Measurements from ENCODE around the gene HIPK4.
"Not testable (repeated sequence)": the region's sequence is repeated elsewhere in the genome, so short reads cannot be mapped to it uniquely, and the experiment has no call there.

HIPK4 gene, protein sequence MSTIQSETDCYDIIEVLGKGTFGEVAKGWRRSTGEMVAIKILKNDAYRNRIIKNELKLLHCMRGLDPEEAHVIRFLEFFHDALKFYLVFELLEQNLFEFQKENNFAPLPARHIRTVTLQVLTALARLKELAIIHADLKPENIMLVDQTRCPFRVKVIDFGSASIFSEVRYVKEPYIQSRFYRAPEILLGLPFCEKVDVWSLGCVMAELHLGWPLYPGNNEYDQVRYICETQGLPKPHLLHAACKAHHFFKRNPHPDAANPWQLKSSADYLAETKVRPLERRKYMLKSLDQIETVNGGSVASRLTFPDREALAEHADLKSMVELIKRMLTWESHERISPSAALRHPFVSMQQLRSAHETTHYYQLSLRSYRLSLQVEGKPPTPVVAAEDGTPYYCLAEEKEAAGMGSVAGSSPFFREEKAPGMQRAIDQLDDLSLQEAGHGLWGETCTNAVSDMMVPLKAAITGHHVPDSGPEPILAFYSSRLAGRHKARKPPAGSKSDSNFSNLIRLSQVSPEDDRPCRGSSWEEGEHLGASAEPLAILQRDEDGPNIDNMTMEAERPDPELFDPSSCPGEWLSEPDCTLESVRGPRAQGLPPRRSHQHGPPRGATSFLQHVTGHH

DNA sequence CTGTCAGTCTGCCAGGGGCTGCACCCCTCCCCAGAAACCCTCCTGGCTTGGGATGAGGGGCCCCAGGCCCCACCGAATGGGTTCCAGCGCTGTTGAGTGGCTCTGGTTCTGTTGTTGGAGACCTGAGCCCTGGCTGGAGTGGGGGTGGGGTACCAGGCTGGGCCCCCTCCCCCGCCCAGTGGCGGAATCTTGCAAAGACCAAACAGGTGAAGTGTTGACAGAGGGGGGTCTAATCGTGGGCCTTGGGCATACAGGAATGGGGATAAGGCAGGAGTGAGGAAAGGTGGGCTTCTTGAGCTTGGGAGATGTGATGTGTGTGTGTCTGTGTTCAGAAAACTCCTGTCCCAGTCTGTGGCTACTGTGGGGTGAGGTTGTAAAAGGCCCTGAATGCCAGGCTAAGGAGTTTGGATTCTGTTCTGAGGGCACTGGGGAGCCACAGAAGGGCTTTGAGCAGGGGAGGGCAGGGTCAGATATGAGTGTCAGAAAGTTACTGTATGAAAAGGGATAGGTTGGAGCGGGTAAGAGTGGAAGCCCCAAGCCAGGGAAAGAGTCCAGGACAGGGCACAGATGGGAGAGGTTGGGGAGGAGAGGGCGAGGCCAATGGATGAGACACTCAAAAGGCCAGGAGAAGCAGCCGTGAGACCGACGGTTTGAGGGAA lies at the start of gene HIPK4:
Gene HIPK4, minus strand, starts transcription at position 98 of the 659 bp plus-strand sequence. CDS start 279 bp downstream, outside the sequence.
- no peak within 1 kb of the TSS for H3K27ac ChIP-seq
- TF ChIP-seq, protein P1, sequence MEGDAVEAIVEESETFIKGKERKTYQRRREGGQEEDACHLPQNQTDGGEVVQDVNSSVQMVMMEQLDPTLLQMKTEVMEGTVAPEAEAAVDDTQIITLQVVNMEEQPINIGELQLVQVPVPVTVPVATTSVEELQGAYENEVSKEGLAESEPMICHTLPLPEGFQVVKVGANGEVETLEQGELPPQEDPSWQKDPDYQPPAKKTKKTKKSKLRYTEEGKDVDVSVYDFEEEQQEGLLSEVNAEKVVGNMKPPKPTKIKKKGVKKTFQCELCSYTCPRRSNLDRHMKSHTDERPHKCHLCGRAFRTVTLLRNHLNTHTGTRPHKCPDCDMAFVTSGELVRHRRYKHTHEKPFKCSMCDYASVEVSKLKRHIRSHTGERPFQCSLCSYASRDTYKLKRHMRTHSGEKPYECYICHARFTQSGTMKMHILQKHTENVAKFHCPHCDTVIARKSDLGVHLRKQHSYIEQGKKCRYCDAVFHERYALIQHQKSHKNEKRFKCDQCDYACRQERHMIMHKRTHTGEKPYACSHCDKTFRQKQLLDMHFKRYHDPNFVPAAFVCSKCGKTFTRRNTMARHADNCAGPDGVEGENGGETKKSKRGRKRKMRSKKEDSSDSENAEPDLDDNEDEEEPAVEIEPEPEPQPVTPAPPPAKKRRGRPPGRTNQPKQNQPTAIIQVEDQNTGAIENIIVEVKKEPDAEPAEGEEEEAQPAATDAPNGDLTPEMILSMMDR (conservative IDR thresholded peaks at IDR 0.05): no peak

DNA sequence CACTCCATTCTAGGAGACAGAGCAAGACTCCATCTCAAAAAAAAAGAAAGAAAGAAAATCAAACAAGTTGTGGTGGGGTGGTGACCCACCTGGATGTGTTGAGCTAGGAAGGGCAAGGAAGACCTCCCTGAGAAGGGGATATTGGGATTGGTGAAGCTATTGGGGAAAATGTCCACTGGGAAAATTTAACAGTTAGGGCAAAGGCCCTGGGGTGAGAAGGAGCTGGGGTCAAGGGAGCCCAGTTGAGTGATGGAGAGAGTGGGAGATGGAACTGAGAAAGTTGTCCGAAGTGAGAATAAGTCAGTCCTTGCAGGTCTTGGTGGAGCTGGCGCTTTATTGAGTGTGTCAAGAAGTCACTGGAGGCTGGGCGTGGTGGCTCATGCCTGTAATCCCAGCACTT lies 48.3 kb upstream of the HIPK4 start:
- TF ChIP-seq, protein P1 (conservative IDR thresholded peaks at IDR 0.05): no peak
- no peak overlapping the region for H3K27ac ChIP-seq

DNA sequence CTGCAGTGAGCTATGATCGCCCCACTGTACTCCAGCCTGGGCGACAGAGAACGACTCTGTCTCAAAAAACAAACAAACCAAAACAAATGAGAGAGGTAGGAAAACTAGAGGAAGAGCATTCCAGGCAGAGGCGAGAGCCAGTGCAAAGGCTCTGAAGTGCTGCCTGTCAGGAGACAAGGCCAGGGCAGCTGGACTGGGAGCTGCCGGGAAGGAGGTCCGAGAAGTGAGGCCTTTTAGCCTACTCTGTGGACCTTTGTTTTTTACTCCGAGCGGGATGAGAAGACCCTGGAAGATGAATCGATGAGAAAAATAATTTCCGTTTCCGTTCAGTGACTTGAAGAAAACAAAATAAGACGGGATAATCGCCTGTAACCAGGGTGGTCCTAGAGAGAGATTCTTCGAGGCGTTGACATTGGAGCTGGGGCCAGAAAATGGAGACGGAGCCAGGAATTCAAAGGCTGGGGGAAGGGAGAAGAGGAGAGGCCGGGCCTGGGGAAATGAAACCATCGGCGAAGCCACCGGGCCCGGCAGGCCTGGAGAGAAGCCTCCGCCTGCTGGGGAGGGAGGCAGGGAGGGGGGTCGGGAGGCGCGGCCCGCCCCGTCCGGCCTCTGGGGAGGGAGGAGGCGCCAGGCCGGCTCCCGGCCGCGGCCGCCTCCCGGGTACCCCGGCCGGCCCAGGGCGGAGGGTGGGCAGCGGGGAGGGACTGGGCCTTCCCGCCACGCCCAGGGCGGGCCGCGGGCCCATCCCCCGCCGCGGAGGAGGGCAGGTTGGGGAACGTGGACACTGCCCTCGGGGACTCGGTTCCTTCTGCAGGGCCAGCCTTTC lies 43.6 kb upstream of the HIPK4 start:
- peak overlapping the region; percentile 99 for H3K27ac ChIP-seq
- TF ChIP-seq, protein P1 (conservative IDR thresholded peaks at IDR 0.05): no peak

DNA sequence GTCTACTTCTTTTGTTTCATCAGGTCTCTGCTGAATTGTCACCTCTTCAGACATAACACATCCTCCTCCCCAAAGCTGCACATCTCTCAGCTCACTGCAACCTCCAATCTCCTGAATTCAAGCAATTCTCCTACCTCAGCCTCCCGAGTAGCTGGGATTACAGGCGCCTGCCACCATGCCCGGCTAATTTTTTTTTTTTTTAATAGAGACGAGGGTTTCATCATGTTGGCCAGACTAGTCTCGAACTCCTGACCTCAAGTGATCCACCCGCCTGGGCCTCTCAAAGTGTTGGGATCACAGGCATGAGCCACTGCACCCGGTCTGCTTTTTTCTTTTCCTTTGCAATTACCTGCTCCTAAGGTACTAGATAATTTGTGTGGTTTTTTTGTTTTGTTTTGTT lies 42.8 kb upstream of the HIPK4 start:
- H3K27ac ChIP-seq: peak overlapping the region; percentile 99

DNA sequence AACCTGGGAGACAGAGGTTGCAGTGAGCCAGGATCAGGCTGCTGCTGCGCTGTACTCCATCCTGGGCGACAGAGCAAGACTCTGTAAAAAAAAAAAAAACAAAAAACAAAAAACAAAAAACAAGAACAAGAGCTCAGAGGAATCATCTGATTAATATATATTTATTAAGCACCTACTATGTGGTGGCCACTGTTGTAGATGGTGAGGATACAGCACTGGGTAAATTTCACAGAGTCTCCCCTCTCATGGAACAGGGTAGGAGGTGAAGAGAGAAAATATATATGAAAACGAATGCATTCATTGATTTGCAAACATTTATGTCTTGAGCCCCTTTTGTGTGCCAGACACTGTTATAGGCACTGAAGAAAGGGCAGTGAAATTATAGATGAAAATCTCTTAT lies 41.7 kb upstream of the HIPK4 start:
- TF ChIP-seq, protein P1 (conservative IDR thresholded peaks at IDR 0.05): no peak
- H3K27ac ChIP-seq: peak overlapping the region; percentile 99

DNA sequence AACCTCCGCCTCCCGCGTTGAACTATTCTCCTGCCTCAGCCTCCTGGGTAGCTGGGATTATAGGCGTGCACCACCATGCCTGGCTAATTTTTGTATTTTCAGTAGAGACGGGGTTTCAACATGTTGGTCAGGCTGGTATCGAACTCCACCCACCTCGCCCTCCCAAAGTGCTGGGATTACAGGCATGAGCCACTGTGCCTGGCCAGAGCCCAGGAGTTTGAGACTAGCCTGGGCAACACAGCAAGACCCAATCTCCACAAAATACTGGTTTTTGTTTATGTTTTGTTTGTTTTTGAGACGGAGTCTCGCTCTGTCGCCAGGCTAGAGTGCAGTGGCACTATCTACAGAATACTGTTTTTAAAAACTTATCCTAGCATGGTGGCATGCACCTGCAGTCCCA lies 40.3 kb upstream of the HIPK4 start:
- H3K27ac ChIP-seq: not testable (repeated sequence)

DNA sequence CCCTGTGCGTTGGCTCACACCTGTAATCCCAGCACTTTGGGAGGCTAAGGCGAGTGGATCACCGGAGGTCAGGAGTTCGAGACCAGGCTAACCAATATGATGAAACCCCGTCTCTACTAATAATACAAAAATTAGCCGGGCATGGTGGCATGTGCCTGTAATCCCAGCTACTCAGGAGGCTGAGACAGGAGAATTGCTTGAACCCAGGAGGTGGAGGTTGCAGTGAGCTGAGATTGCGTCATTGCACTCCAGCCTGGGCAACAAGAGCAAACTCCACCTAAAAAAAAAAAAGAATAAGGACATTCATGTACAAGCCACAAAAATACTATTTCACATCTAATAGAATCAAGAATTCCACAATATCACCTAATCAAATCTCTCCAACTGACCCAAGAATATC lies 38.2 kb upstream of the HIPK4 start:
- not testable (repeated sequence) for H3K27ac ChIP-seq

DNA sequence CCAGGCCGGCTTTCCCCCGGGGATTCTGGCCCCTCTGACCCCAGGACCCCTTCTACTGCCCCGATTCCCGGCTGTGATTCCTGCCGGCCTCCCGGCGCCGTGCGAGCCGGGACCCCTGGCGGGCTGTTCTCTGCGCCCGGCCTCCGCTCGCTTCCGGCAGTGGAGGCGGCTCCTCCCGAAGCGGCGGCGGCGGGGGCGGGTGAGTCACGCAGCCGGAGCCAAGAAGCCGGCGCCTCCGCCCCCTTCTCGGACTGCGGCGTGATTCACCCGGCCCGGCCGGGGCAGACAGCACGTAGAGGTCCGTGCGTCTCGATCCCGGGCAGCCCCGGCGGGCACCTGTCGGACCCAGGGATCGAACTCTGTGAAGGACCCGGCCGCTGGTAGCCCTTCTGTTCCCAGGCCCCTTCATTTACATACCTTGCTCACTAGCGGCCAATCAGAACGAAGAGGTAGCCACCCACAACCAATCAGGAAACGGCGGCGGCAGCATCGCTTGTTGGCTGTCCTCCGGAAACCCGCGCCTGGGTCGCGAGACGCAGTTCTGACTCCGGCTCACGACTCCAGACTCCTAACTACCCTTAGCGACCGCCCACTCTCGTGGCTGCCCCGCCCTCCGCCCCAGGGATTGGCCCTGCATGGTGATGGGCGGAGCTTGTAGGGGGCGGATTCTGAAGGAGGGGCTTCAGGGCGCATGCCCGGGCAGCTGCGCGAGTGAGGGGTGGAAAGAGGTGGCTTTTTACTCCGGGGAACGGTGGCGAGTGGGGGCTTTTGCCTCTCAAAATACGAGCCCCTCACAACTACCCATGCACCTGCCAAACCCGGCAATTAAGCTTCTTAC lies 35.7 kb upstream of the HIPK4 start, which contains the start of gene SERTAD1:
Gene SERTAD1, minus strand, starts transcription at position 543 of the 838 bp plus-strand sequence. CDS start 2,446 bp downstream, outside the sequence.
- TF ChIP-seq, protein P1 (conservative IDR thresholded peaks at IDR 0.05): peak; percentile 96
- peak within 1 kb of the TSS; percentile 85 for H3K27ac ChIP-seq
